ENCODE data around the gene PRSS50.

The PRSS50 gene

DNA sequence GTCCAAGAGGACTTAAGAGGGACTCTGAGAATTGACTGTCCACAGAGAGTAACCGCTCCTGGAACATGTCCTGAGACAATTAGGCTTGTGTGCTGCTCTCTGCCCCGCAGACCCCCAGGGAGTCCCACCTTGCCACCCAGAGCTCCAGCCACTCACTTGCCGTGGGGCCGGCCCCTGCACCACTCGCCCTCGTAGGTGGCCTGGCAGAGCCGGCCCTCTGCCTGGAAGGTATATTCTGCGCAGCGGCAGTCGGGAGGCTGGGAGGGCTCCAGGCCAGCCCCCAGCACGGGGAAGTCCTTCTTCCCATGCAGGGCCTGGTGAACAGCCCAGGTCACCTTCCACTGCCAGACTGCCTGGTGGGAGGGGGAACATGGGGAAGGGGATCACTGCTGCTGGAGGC is 34.7 kb downstream of the PRSS50 start:
- no peak for DNase-seq

DNA sequence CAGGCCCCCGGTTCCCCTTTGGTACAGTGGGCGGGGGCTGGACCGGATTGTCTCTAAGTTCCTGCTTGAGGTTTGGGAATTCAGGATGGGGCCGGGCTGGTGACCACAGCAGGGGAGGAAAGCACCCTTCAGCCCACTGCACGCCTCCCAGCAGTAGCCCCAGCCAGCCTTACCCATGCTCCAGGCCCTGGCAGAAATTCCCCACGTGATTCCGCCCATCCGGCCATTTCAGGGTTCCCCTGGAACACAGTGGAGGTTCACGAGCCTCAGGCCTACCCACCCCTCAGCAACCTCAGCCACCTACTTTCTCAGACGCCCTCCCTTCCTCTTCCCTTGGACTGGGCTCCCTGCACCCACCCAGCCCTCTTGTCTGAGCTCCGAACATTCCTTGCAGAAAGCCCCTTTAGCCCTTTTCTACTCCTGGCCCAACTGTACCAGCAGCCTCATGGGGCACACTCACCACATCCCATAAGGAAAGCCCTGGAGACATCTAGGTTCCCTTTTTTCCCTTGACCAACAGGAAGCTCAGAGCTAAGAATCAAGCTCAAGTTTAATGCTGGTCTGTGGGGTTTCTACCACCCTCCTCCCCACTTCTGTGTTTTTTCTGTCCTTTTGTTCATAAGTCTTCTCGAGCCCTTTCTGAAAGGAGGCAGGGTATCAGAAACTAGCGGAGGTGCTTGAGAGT is 35.7 kb downstream of the PRSS50 start:
- no peak for DNase-seq

DNA sequence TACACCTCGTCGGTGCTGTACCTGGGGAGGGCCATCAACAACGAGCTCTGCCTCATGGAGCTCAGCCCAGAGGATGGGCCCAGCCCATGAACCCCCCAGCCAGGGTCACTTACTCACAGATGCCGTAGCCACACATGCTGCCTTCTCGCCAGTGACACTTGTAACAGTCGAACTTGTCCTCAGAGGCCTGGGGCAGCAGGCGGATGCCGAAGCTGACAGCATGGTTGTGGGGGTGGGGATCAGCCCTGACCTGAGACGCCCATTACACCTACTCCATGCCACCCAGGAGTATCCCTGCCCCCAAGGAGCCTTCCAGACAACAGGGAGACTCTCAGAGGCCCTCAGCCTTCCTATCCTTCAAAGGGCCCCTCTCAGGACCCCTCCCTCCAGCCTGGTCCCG is 36.3 kb downstream of the PRSS50 start:
- DNase-seq, result no peak

DNA sequence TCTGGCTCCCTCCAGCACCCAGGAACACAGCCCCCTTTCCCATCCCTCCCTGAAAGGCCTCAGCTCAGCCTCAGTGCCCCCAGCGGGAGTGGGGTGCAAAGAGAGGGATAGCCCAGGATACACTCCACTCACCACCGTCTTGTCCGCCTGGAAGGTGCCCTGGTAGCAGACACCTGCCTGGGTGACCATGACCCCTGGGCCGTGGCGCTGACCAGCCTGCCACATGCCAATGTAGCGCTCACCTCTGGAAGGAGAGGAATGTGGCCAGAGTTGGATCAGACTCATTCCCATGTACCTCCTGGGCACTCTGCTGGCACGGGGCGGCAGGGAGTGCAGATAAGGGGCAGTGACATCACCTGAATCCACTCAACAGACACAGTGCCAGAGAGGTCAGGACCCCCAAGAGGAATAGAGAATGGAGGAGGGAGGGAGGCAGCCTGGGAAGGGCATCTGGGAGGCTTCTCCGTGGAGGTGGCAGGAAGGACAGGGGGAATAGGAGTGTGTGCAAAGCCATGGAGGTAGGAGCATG is 37.3 kb downstream of the PRSS50 start:
- no peak for DNase-seq

GRCh38 chr3:46679681-46680080 is 38.0 kb downstream of the PRSS50 start:
- DNase-seq, result no peak

GRCh38 chr3:46678280-46678679 is 39.4 kb downstream of the PRSS50 start:
- DNase-seq, result no peak

DNA sequence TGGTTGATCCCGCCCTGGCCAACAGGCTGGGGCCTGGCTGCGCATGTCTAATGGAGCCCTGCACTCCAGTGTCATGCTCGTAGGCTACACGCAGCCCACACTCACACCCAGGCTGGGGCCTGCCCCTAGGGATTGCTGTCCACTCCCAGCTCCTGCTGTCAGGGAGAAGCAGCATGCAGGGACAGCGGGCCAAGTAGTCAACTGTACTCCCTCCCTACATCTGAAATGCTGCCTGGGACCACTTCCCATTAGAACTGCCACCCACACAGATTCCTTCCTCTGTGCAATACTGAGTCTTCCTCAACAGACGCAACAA is 40.3 kb downstream of the PRSS50 start:
- no peak for DNase-seq

DNA sequence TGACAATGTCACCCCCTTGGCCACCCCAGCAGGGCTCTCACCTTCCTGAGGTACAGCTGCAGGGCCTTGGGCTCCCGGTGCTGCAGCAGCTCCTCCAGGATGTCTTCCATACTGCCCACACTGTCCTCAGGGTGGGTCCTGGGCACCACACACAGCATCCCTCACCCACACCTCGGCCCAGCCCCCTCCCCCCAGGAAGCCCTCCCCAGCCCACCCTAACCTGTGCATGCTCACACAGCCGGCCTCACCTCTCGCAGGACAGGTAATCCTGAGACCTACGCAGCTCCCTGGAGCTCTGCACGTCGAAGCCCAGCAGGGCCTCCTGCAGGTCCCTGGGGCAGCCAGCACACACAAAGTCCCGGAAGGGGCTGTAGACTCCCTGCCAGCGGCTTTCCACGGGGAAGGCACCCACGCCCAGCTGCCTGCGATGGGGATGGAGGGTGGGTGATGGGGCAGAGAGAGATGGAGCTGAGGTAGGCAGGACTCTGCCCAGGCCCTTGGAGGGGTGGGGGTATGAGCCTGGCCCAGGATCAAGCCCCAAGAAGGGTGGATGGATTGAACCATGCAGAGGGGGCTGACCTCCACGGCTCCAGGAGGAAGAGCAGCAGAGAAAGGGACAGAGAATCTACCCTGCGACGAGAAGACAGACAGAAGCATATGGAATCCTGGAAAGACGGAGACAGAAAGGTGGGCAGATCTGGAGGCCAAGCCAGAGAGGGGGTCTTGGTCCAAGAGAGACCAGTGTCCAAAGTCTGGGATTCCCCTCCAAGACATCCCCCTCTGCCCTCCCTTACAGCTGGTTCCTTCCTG is 40.9 kb downstream of the PRSS50 start:
- DNase-seq, result no peak

- DNase-seq, result no peak
Observed at GRCh38 chr3:46675843-46676567, 41.7 kb downstream of the PRSS50 start.

DNA sequence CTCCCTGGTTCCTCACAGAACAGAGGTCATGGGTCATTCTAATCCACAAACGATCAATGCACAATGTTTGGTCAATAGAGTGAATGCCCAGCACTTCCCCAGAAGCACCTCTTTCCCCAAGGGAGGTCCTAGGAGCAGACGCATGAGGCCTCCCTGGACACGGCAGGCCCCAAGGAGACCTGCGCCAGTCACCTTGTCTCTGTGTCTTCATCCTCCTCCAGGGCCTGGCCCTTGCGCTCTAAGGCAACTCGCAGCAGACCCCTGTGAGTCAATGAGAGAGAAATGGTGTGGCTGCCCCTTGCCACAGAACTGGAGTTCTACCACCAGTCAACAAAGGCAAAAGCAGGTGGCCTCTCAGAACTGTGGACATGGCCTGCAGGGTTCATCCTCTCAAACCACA is 42.2 kb downstream of the PRSS50 start:
- DNase-seq, result no peak

- no peak for DNase-seq
Observed at GRCh38 chr3:46674031-46674845, 43.4 kb downstream of the PRSS50 start.

GRCh38 chr3:46673151-46674030 is 44.3 kb downstream of the PRSS50 start:
- DNase-seq, result no peak

DNA sequence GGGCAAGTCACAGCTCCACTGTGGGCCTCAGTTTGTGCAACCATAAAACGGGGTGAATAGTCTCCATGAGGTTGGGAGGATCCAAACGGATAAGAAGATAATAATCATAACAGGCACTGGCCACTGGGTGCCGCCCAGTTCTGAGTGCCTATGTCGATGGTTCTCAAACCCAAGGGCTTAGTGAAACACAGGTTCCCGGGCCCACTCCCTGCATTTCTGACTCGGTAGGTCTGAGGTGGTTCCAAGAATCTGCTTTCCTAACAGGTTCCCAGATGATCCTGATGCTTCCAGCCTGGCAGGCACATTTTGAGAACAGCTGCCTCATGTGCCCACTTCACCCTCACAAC is 45.3 kb downstream of the PRSS50 start:
- no peak for DNase-seq

GRCh38 chr3:46671541-46672348 is 45.9 kb downstream of the PRSS50 start:
- no peak for DNase-seq

GRCh38 chr3:46670891-46671427 is 46.7 kb downstream of the PRSS50 start:
- no peak for DNase-seq

- DNase-seq, result no peak
Observed at GRCh38 chr3:46670000-46670890, 47.4 kb downstream of the PRSS50 start.

DNA sequence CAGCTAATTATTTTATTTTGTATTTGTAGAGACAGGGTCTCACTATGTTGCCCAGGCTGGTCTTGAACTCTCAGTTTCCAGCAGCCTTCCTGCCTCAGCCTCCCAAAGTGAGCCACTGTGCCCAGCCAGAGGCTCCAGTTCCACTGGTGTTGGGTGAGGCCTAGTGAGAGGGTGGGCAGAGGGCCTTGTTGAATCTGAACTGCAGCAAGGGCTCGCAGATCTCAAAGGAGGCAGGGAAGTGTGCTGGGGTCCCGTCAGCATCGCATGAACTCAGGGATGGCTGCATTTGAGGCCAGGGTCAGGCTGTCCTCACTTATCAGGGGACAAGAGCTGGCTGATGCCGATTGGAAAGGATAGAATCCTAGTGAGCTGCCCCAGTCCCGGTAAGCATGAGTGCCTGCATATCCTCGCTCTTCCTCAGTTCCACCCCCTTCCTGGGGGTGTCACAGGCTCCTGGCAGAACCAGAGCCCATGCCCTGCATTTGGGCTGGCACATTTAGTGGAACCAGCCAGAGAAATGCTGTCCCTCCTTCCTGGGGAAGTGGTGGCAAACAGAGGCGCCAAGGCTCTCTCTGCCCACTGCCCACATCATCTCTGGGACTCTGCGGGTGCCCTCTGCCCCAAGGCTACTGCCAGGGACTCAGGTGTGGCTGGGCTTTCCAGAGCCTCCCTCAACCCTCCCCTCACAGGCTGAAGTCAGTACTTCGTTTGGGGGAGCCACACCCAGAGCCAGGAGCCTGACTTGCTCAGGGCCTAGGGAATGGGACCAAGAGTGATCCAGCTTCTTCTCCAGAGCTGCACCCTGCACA is 48.3 kb downstream of the PRSS50 start:
- no peak for DNase-seq

DNA sequence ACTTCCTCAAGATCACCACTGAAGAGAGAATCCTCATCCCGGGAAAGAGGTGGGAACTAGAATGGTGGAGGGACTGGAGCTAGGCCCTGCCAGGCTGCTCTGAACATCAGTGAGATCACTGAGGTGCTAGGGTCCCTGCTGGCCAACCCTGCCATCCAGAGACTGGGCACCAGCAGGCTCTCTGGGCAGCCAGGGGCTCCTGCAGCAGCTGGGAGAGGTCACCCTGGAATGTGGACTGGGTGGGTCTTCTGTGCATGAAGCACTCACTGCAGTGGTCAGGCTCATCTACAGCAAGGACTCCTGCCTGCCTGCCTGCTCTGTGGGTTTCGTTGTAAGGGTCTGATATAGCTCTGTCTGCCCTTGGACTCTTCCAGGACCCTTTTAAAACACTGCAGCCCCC is 49.1 kb downstream of the PRSS50 start:
- DNase-seq, result no peak

DNA sequence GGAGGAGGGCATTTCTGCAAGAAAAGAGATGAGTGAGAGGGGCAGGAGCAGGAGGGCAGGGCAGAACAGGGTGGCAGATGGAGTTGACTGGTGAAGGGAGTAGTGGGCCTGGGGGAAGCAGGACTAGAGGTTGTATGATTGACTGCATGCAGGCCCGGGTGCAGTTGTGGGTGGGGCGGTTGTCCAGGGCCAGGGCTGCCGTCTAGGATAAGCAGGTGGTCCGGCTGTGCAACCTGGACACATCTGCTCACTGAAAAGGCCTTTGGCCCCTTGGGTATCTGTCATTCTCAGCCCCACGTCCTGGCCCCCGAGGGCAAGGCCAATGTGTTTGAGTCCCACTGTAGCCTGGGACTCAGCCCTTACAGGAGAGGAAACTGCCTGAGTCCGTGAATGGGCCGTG is 49.6 kb downstream of the PRSS50 start:
- no peak for DNase-seq

Measured in GOT3 (cell line).